ENCODE results near the gene C6orf47. TPM values are rescaled to one million over a fixed set of nuclear protein-coding genes. Genes with fewer than 3 reads are reported as not detected.

Gene C6orf47
- total RNA-seq, 1 experiment from 2014 or later, result 17.8 TPM

- BruUV-seq (replicated peaks), result no TSS peak
Measured at GRCh38 chr6:31692886-31693285, 32.3 kb upstream of the C6orf47 start.

GRCh38 chr6:31692353-31692752 lies 31.8 kb upstream of the C6orf47 start:
- ChIA-PET POLR2A (ENCODE audit: unreplicated experiment) (no interaction called here), CTCF (no interaction called here)
- BruUV-seq (replicated peaks), result no TSS peak
- Histone ChIP-seq H3K9me3 (ENCODE audit: insufficient read depth, low read depth) (no peaks in the 10 kb centered on the region), H3K9me2 (ENCODE audit: insufficient read depth) (no peaks in the 10 kb centered on the region), H3F3A (ENCODE audit: insufficient read depth, low read depth) (no peaks in the 10 kb centered on the region; the same call in 1 of the 2 replicates), H3K4me1 (replicated peaks; ENCODE audit: insufficient read depth) (no peaks in the 10 kb centered on the region; the same call in 1 of the 2 replicates), H3K4me2 (no peak overlapping the region), H3K79me2 (ENCODE audit: low read depth) (no peaks in the 10 kb centered on the region), H4K20me1 (ENCODE audit: insufficient read depth) (no peaks in the 10 kb centered on the region), H3K36me3 (ENCODE audit: low read depth) (peaks cover 3% of the 10 kb centered on the region; the same call in 1 of the 2 replicates), H3K4me3 (no peak overlapping the region), H2AFZ (no peak overlapping the region), H3K27me3 (ENCODE audit: insufficient read depth, low read depth) (no peaks in the 10 kb centered on the region), H3K27ac (no peak overlapping the region)
- no peak for DNase-seq
- TF ChIP-seq EZH2 (IDR thresholded peaks at IDR 0.05; ENCODE audit: low read depth) (no peak), CTCF (conservative IDR thresholded peaks at IDR 0.05) (no peak)
- intact Hi-C loops (cut with micrococcal nuclease; ENCODE audit: unreplicated experiment), result no loop called here

More at GRCh38 chr6:31692886-31693285, 32.3 kb upstream of the C6orf47 start:
- H3K9me3 ChIP-seq (ENCODE audit: insufficient read depth, low read depth), result no peaks in the 10 kb centered on the region
- no peaks in the 10 kb centered on the region for H3K9me2 ChIP-seq (ENCODE audit: insufficient read depth)
- H3F3A ChIP-seq (ENCODE audit: insufficient read depth, low read depth), result no peaks in the 10 kb centered on the region; the same call in 1 of the 2 replicates
- no peak overlapping the region for H3K4me3 ChIP-seq
- intact Hi-C loops (cut with micrococcal nuclease; ENCODE audit: unreplicated experiment), result no loop called here
- ChIA-PET POLR2A (ENCODE audit: unreplicated experiment) (no interaction called here), CTCF (no interaction called here)
- H3K36me3 ChIP-seq (ENCODE audit: low read depth), result peaks cover 3% of the 10 kb centered on the region; the same call in 1 of the 2 replicates
- TF ChIP-seq EZH2 (IDR thresholded peaks at IDR 0.05; ENCODE audit: low read depth), result no peak
- no peak for TF ChIP-seq CTCF (conservative IDR thresholded peaks at IDR 0.05)
- no peaks in the 10 kb centered on the region for H3K79me2 ChIP-seq (ENCODE audit: low read depth)
- H4K20me1 ChIP-seq (ENCODE audit: insufficient read depth), result no peaks in the 10 kb centered on the region; the same call in 1 of the 2 replicates
- no peak overlapping the region for H3K4me2 ChIP-seq
- H3K27me3 ChIP-seq (ENCODE audit: insufficient read depth, low read depth), result no peaks in the 10 kb centered on the region
- H3K4me1 ChIP-seq (replicated peaks; ENCODE audit: insufficient read depth), result no peaks in the 10 kb centered on the region; the same call in 1 of the 2 replicates
- no peak overlapping the region for H3K27ac ChIP-seq
- no peak overlapping the region for H2AFZ ChIP-seq
- DNase-seq, result no peak

- BruUV-seq (replicated peaks), result no TSS peak
- intact Hi-C loops (cut with micrococcal nuclease; ENCODE audit: unreplicated experiment), result no loop called here
Measured at GRCh38 chr6:31691564-31692108, 31.1 kb upstream of the C6orf47 start.

More at GRCh38 chr6:31691564-31692108, 31.1 kb upstream of the C6orf47 start:
- Histone ChIP-seq H3K4me3 (no peak overlapping the region), H3F3A (ENCODE audit: insufficient read depth, low read depth) (no peaks in the 10 kb centered on the region; the same call in 1 of the 2 replicates), H4K20me1 (ENCODE audit: insufficient read depth) (no peaks in the 10 kb centered on the region), H3K4me1 (replicated peaks; ENCODE audit: insufficient read depth) (no peaks in the 10 kb centered on the region; the same call in 1 of the 2 replicates), H3K4me2 (no peak overlapping the region), H3K36me3 (ENCODE audit: low read depth) (peaks cover under 1% of the 10 kb centered on the region; the same call in 1 of the 2 replicates), H2AFZ (no peak overlapping the region), H3K9me2 (ENCODE audit: insufficient read depth) (no peaks in the 10 kb centered on the region), H3K9me3 (ENCODE audit: insufficient read depth, low read depth) (no peaks in the 10 kb centered on the region), H3K27ac (no peak overlapping the region), H3K79me2 (ENCODE audit: low read depth) (no peaks in the 10 kb centered on the region), H3K27me3 (ENCODE audit: insufficient read depth, low read depth) (no peaks in the 10 kb centered on the region)
- ChIA-PET POLR2A (ENCODE audit: unreplicated experiment) (interaction anchor here (0.6 kb wide), 1 partner anchor 18 kb away, joined by 6 read pairs; no protein-coding TSS in a partner anchor), CTCF (no interaction called here)
- no peak for DNase-seq
- TF ChIP-seq EZH2 (IDR thresholded peaks at IDR 0.05; ENCODE audit: low read depth), result no peak
